ENCODE data around the gene PIEZO1.

PIEZO1 gene

DNA sequence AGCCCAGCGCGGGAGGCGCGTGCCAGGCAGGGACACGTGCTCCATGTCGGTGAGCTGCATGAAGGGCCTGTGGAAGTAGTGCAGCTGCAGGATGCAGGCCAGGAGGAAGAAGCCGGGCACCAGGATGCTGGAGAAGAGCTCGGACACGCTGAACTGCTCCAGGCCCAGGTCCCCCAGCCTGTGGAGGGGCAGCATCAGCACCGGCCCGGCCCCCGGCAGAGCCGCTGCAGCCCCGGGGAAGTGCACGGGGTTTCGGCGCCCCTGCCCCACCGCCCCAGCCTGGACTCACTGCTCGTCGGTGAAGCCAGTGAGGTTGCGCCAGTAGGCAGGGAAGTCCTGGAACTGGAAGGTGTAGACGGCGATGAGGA lies 50.7 kb downstream of the PIEZO1 start:
- DNase-seq (ENCODE audit: low read depth in 2 of 2), result no peak

GRCh38 chr16:88733630-88734360 lies 51.2 kb downstream of the PIEZO1 start:
- DNase-seq (ENCODE audit: low read depth in 2 of 2), result no peak

DNA sequence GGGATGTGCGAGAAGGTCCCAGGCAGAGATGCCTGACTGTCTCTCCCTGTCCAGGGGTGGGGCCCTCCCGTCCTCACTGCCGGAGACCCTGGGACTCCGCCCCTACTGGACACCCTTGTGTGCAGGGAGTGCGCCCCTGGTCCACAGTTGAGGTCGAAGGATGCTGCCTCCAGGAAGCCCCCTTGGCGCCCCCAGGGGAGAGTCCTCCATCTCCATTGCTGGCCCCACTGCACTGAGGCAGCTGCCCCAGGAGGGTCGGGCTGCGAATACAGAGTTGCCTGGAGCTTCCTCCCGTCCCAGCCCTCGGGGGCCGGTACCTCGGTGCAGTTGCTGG lies 52.1 kb downstream of the PIEZO1 start:
- no peak for DNase-seq (ENCODE audit: low read depth in 2 of 2)

DNA sequence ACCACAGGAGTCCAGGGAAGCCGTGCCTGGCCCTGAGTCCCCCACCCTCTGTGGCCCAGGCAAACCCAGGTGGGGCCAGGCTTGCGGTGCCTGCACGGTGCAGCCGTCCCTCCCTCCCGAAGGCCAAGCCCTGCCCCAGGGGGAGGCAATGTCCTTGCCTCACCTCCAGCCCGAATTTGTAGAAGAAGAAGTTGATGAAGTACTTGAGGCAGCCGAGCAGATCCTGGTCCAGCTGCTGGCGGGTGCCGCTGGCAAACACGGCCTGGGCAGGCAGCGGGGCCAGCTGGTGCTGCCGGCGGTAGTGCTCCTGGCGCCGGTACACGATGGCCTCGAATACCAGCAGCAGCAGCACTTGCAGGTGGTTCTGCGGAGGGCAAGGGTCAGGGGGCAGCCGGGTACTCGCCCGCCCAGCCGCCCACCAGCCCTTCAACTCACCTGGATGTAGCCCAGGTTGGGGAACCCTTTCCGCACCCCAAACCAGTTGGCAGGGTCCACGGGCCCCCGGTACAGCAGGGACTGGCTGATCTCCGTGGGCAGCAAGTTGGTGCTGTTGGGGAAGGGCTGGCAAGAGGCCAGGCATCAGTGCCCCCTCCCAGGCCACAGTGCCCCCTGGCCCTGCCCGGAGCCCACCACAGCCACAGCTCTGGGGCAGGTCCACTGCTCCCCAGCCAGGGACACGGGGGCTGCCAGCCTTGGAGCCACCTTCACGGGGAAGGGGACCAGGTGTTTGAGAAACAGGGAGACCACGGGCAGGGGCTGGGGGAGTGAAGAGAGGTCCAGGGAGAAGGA lies 52.7 kb downstream of the PIEZO1 start:
- no peak for DNase-seq (ENCODE audit: low read depth in 2 of 2)

DNA sequence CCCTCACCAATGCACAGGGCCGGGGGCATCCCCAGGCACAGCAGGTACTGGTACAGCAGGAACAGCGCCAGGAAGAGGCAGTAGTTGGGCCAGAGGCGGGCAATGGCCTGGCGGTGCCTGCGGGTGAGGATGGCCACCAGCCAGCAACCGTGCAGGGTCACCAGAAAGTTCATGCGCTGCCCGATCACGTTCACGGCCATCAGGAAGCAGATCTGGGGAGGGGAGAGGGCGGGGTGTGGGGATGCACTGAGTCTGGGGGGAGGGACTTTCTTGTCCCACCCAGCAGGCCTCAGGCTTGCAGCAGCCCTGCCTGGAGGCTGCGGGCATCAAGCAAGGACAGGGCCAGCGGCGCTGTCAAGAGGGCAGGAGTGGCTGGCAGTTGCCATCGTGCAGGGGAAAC lies 53.3 kb downstream of the PIEZO1 start:
- no peak for DNase-seq (ENCODE audit: low read depth in 2 of 2)

DNA sequence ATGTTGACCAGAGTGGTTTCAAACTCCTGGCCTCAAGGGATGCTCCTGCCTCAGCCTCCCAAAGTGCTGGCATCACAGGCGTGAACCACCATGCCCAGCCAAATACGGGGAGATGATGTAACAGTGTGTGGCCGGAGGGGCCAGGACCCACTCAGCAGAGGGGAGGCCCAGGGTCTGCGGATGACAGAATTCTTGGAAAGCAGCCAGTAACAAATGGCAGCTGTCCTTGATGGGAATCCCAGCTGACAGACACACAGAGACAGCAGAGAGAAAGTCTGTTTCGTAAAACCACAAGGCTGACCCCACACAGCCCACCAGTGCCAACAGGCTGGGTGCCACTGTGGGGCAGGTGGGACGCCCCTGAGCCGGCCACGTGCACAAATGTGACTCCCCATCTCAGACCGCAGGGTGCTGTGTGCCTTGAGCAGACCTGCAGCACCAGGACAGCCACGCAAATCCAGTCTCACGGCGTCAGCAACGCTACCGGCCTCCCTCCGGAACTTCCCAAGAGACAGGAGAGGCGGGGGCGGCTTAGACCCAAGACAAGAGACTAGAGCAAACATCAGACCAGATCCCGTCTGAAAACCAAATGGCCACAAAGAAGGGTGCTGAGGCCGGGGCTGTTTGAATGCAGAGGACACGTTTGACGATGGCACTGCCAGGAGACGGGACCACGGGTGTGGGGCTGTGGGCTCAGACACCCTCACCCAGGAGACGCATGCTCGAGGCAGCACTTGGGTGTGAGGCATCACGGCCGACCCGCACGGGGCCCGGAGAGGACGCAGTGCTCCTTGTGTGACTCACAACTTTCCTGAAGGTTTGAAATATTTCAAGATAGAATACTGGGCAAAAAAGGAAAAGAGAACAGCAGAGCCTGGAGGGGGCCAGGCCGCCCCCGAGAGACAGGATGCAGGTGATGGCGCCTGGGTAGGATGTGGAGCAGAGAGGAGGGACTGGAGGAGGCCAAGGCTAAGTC lies 54.1 kb downstream of the PIEZO1 start:
- DNase-seq (ENCODE audit: low read depth in 2 of 2), result no peak

GRCh38 chr16:88727871-88728270 lies 57.1 kb downstream of the PIEZO1 start:
- DNase-seq (ENCODE audit: low read depth in 2 of 2), result no peak

GRCh38 chr16:88726981-88727380 lies 58.0 kb downstream of the PIEZO1 start:
- DNase-seq (ENCODE audit: low read depth in 2 of 2), result no peak

DNA sequence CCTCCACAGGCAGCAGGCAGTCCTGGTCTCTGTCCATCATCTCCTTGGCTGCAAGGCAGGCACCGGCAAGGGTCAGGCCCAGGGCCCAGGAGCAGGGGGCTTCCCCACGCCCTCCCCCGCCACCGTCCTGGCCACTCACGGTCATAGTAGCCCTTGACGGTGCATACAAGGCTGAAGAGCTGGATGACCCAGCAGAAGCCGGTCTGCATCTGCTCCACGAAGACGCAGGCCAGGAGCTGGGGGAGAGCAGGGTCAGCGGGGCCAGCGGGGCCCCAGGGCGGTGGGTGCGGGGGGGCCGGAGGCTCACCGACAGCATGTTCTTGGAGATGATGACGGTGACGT lies 58.6 kb downstream of the PIEZO1 start:
- DNase-seq (ENCODE audit: low read depth in 2 of 2), result no peak

DNA sequence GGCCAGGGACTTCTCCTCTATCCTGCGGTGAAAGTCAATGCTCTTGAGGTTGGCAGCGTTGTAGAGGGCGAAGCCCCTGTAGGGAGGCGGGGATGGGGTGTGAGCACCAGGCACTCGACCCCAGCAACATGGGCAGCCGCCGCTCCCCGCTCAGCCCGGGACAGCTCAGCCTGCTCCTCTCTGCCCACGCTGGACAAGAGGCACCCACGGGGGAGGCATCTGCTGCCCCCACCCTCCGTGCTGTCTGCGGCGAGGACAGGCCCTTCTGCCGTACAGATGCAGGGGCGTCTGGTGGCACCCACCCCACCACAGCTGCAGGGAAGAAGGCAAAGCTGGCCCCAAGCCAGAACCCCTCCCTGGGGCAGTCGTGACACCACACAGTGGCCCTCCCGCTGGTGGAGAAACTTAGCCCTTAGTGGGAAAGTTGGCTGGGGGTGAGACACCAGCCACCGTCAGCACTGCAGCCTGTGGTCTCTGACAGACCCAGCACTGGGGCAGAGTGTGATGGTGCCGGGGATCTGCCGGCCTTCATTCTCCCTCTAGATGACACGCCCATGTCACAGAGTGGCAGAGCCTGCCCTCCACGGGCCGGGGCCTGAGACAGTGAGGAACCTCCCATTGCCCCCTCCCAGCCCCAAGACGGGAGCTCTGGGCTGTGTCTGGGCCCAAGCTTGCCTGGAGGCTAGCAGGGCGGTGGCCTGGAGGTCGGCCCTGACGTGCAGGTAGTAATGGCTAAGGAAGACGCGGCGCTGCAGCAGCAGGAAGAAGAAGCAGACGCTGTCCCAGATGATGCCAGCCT lies 59.2 kb downstream of the PIEZO1 start:
- DNase-seq (ENCODE audit: low read depth in 2 of 2), result no peak

DNA sequence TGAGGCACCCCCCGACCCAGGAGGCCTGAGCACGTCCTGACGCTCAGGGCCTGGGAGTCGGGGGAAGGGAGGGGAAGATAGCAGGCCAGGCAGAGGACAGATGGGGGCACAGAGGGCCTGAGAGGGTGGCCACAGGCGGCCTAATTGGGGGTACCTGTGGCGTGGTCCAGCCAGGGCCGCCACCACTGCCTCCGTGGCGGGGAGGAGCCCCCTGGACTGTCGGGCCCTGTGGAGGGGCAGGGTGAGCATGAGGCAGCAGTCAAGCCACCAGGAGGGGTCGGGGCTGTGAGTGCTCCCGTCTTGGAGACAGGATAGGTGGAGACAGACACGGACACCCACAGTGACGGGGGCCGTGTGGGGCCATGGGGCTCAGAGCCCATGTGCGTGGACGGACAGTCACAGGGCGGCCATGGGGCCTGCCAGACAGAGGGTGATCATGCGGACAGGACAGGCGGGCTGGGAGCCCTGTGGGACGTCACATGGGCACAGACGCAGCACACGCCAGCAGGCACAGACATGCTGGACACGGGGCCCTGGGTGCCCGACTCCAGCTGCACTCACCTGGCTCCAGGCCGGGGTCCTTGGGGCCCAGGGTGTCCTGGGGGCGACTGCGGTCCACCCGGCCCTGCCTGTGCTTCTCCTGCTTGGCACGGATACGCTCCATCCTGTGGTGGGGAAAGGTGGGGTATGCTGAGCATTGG lies 60.0 kb downstream of the PIEZO1 start:
- no peak for DNase-seq (ENCODE audit: low read depth in 2 of 2)

GRCh38 chr16:88723911-88724310 lies 61.1 kb downstream of the PIEZO1 start:
- DNase-seq (ENCODE audit: low read depth in 2 of 2), result no peak

GRCh38 chr16:88723507-88723887 lies 61.5 kb downstream of the PIEZO1 start:
- no peak for DNase-seq (ENCODE audit: low read depth in 2 of 2)

DNA sequence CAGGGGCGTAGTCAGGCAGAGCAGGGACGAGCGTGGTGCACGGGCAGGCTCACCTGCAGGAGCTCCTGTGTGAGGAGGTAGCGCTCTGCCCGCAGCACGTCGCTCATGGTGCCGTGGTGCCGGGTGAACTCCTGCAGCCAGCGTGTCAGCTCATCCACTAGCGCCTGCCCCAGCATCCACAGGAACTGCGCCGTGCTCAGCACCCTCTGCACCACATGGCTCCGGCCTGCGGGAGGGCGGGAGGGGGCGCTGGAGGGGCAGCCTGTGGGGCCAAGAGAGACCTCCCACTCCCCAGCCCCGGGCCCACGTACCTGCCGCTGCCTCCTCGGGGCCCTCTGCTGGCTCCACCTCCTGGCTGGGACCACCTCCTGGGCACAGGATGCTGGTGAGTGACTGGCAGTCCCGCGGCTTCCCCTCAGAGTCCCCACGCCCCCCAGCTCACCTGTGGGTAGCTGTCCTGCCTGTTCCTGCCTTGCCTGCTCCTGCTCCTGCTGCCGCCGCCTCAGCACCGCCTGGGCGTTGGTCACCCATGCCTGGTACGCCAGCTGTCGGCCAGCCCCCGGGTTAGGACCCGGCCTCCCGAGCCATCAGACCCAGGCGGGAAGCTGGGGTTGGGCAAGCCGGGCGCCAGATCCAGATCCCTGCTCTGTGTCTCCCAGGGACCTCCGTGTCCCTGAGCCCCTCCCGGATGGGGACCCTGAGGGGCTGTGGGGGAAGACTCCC lies 62.1 kb downstream of the PIEZO1 start:
- DNase-seq (ENCODE audit: low read depth in 2 of 2), result no peak

DNA sequence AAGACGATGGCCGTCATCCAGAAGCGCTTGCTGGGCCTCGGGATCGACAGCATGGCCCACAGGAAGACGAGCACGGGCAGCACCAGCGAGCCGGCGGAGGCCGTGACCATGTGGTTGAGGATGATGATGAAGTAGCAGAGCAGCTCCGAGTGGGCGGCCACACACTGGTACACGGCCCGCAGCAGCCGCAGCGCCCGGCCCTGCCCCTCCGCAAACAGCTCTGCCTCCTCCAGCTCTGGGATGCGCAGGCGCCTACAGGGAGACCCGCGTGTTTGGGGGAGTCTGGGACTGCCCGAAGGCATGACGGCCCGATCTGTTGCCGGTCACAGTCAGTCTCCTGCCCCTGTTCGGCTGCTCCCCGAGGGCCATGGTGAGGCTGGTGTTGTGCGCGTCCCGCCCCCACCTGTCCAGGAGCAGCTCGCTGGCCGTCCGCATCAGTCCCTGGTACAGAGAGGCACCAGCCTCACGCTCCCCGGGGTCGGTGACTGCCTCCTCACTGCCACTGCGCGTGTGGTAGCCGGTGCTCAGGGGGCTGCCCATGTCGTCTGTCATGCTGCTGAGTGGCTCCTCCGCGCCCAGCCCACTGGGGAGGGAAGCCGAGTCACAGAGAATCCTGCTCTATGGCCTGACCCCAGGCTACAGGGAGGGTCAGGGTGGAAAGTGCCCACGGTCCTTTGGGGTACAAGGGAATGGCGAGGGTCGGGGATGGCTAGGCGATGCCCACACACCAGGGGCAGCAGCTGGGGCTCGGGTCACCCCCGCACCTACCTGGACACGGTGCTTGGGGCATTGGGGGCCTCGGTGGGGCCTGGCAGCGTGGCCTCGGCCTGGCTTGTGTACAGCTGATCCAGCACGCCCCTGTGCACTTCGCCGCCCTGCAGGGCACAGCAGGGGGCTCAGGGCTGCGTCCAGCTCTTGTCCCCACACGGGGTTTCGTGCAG lies 62.9 kb downstream of the PIEZO1 start:
- DNase-seq (ENCODE audit: low read depth in 2 of 2), result no peak

DNA sequence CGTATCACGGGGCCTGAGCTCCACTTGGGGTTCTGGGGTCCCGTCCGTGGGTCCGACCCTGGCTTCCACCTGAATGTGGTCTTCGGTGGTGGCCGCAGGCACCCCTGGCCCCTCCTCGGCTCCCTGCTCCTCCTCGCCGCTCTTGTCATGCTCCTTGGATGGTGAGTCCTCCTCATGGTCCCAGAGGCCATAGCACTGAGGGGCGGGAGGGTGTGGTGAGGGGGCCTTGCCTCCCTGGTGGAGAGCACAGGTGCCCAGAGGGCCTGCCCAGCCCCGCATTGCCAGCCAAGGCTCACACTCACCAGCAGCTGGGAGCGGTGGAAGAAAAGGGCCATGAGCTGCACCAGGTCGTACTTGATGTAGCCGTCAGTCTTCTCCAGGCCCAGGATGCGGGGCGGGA lies 63.8 kb downstream of the PIEZO1 start:
- no peak for DNase-seq (ENCODE audit: low read depth in 2 of 2)

DNA sequence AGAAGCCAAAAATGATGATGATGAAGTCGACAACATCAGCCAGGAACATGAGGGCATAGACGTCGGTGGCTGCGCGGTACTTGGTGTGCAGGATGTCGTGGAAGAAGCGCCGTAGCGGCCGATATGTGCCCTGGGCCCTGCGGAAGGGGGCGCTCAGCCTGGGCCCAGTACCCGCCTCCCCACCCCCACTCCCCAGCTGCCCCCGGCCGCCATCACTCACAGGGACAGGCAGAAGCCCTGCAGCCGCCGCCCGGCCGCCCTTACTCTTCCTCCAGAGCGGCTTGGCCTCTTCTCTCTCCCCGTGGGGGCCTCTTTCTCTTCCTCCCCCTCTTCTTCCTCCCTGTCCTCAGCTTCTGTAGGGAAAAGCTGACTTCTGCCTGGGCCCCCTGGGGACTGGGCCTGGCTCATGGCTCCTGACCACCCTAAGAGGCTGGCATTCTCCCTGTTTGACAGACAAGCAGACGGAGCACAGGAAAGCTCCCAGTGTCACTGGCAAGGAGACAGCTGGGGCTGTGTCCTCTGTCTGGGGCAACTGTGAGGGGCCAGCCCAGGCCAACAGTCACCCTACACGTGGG lies 64.5 kb downstream of the PIEZO1 start:
- DNase-seq (ENCODE audit: low read depth in 2 of 2), result no peak

DNA sequence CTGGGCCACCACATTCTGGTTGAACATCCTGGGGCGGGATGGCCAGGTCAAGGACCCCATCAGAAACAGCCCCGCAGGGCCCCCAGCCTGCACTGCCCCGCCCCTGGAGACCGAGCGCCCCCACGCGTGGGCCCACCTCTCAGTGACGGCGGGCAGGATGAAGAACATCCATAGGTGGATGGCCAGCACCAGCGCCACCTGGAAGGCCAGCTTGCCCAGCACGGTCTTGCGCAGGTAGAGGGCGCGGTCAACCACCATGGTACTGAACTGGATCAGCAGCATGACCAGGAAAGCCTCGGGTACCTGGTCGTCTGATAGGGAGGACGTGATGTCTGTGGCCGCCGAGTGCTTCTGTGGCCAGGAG lies 65.1 kb downstream of the PIEZO1 start:
- DNase-seq (ENCODE audit: low read depth in 2 of 2), result no peak
